ENCODE results near the gene NOC2L. TPM values are rescaled to one million over a fixed set of nuclear protein-coding genes. Genes with fewer than 3 reads are reported as not detected.

NOC2L gene
- total and polyA plus RNA-seq, 9 of the 15 experiments (the other 6 are each of a cell fraction or from before 2014, with no cell fraction given): 4.0 to 410 (median 200) TPM

GRCh38 chr1:940107-941014 lies 18.7 kb downstream of the NOC2L start (continued):
- TF ChIP-seq, protein P1, sequence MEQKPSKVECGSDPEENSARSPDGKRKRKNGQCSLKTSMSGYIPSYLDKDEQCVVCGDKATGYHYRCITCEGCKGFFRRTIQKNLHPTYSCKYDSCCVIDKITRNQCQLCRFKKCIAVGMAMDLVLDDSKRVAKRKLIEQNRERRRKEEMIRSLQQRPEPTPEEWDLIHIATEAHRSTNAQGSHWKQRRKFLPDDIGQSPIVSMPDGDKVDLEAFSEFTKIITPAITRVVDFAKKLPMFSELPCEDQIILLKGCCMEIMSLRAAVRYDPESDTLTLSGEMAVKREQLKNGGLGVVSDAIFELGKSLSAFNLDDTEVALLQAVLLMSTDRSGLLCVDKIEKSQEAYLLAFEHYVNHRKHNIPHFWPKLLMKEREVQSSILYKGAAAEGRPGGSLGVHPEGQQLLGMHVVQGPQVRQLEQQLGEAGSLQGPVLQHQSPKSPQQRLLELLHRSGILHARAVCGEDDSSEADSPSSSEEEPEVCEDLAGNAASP (IDR thresholded peaks at IDR 0.05): no peak
- TF ChIP-seq ZSCAN32 (CRISPR knock-in tag; IDR thresholded peaks at IDR 0.05): no peak
- TF ChIP-seq, protein P2, sequence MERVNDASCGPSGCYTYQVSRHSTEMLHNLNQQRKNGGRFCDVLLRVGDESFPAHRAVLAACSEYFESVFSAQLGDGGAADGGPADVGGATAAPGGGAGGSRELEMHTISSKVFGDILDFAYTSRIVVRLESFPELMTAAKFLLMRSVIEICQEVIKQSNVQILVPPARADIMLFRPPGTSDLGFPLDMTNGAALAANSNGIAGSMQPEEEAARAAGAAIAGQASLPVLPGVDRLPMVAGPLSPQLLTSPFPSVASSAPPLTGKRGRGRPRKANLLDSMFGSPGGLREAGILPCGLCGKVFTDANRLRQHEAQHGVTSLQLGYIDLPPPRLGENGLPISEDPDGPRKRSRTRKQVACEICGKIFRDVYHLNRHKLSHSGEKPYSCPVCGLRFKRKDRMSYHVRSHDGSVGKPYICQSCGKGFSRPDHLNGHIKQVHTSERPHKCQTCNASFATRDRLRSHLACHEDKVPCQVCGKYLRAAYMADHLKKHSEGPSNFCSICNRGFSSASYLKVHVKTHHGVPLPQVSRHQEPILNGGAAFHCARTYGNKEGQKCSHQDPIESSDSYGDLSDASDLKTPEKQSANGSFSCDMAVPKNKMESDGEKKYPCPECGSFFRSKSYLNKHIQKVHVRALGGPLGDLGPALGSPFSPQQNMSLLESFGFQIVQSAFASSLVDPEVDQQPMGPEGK (CRISPR knock-in tag; IDR thresholded peaks at IDR 0.05; ENCODE audit: borderline replicate concordance): no peak
- no peak for TF ChIP-seq ZNF785 (CRISPR knock-in tag; IDR thresholded peaks at IDR 0.05)
- 0 out of 2 replicates have a peak, but pooled peaks have one; percentile 25 for TF ChIP-seq ZKSCAN1 (IDR thresholded peaks at IDR 0.05; ENCODE audit: low read depth, low read length)
- no peak for TF ChIP-seq ZNF24 (IDR thresholded peaks at IDR 0.05)
- peak; percentile 95 for TF ChIP-seq SAFB (IDR thresholded peaks at IDR 0.05; ENCODE audit: borderline replicate concordance, low read depth, low read length)
- TF ChIP-seq UBTF (IDR thresholded peaks at IDR 0.05; ENCODE audit: borderline replicate concordance in 1 of 2, low read depth in 2 of 2, low read length in 2 of 2): peak; percentile 47 to 48; a peak in 2 of 4 replicates
- peak; percentile 33 for TF ChIP-seq CHD4 (IDR thresholded peaks at IDR 0.05; ENCODE audit: insufficient read depth, insufficient replicate concordance, low read depth, low read length, poor library complexity, severe bottlenecking)
- peak; percentile 51 for TF ChIP-seq RBBP5 (IDR thresholded peaks at IDR 0.05; ENCODE audit: borderline replicate concordance, insufficient read depth, low read length, poor library complexity, severe bottlenecking)
- TF ChIP-seq SIN3B (IDR thresholded peaks at IDR 0.05; ENCODE audit: low read depth): 0 out of 2 replicates have a peak, but pooled peaks have one; percentile 56
- 0 out of 2 replicates have a peak, but pooled peaks have one; percentile 16 for TF ChIP-seq SPI1 (IDR thresholded peaks at IDR 0.05; ENCODE audit: borderline replicate concordance, low read depth, low read length)
- TF ChIP-seq DLX4 (CRISPR knock-in tag; IDR thresholded peaks at IDR 0.05): no peak
- TF ChIP-seq ATF6 (CRISPR knock-in tag; IDR thresholded peaks at IDR 0.05): no peak
- TF ChIP-seq, protein P3, sequence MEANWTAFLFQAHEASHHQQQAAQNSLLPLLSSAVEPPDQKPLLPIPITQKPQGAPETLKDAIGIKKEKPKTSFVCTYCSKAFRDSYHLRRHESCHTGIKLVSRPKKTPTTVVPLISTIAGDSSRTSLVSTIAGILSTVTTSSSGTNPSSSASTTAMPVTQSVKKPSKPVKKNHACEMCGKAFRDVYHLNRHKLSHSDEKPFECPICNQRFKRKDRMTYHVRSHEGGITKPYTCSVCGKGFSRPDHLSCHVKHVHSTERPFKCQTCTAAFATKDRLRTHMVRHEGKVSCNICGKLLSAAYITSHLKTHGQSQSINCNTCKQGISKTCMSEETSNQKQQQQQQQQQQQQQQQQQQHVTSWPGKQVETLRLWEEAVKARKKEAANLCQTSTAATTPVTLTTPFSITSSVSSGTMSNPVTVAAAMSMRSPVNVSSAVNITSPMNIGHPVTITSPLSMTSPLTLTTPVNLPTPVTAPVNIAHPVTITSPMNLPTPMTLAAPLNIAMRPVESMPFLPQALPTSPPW (CRISPR knock-in tag; IDR thresholded peaks at IDR 0.05): peak; percentile 100
